Measurements from ENCODE around the gene CORO2A. TPM values are rescaled to one million over a fixed set of nuclear protein-coding genes. Genes with fewer than 3 reads are reported as not detected.

The CORO2A gene
- total RNA-seq, 1 experiment from 2014 or later, result 15.8 TPM

DNA sequence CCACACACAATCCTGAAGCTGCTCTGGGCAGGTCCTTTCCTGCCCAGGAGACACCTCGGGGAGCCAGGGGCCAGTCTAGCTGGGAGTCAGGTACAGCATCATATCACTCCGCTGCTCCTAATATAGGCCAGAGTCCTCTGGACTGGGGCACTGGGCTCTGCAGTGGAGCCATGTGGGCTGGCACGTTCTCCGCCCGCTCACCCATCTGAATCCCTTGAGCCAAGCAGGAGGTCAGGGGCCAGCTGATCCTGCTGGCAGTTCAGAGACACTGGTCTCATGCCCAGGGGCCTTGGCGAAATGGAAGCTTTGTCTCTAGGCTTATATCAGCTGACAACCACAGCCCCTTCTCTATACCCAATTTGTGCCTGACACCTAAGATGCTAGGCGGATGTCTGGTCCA is 9.3 kb upstream of the CORO2A start:
- Histone ChIP-seq H4K20me1 (ENCODE audit: control insufficient read depth, insufficient read depth, insufficient read length) (no peaks in the 10 kb centered on the region), H3K9me3 (ENCODE audit: control insufficient read depth, low read depth, low read length) (no peaks in the 10 kb centered on the region), H3K27ac (ENCODE audit: insufficient read length, low read depth, low read length) (no peak overlapping the region), H3K4ac (ENCODE audit: low read depth, low read length) (no peak overlapping the region), H3K56ac (ENCODE audit: insufficient read length, low read depth, low read length) (no peak overlapping the region), H3K18ac (ENCODE audit: insufficient read length, low read depth, low read length) (no peak overlapping the region), H2AK5ac (ENCODE audit: insufficient read length, low read length) (no peak overlapping the region), H2BK5ac (ENCODE audit: insufficient read length, low read length) (no peak overlapping the region), H2AFZ (ENCODE audit: low read length) (no peak overlapping the region), H4K5ac (ENCODE audit: insufficient read length, low read depth, low read length) (no peak overlapping the region), H3K27me3 (ENCODE audit: insufficient read depth, low read length) (no peaks in the 10 kb centered on the region), H3K23ac (ENCODE audit: insufficient read length, low read depth, low read length) (no peak overlapping the region), H3K79me1 (ENCODE audit: insufficient read depth, low read depth, low read length, poor library complexity, severe bottlenecking) (no peaks in the 10 kb centered on the region), H3K23me2 (ENCODE audit: insufficient read length, low read depth, low read length, poor library complexity, severe bottlenecking) (no peaks in the 10 kb centered on the region), H3K9ac (ENCODE audit: extremely low read depth, insufficient read length, low read length) (no peak overlapping the region), H4K8ac (replicated peaks; ENCODE audit: insufficient read length, low read depth, low read length) (no peak overlapping the region), H2BK15ac (ENCODE audit: low read depth, low read length) (no peak overlapping the region), H2BK20ac (ENCODE audit: low read depth, low read length, poor library complexity, severe bottlenecking) (no peak overlapping the region), H3K4me1 (ENCODE audit: insufficient read depth, low read length) (peaks cover 8% of the 10 kb centered on the region; the same call in 1 of the 2 replicates), H3K14ac (ENCODE audit: insufficient read depth, low read length) (no peak overlapping the region), H3K4me2 (ENCODE audit: insufficient read depth, insufficient read length, low read length) (no peak overlapping the region), H3T11ph (ENCODE audit: low read length) (no peak overlapping the region), H2BK12ac (ENCODE audit: insufficient read length, low read depth, low read length) (no peak overlapping the region), H4K91ac (ENCODE audit: insufficient read length, low read depth, low read length) (no peak overlapping the region), H2BK120ac (ENCODE audit: low read depth, low read length, poor library complexity, severe bottlenecking) (no peak overlapping the region), H3K79me2 (ENCODE audit: insufficient read depth, low read length) (no peaks in the 10 kb centered on the region)
- Mint-ChIP-seq H3K9me3 (no peaks in the 10 kb centered on the region), H3K4me3 (no peak overlapping the region), H3K27me3 (ENCODE audit: low read depth) (no peaks in the 10 kb centered on the region), H3K4me1 (peaks cover 25 to 29% of the 10 kb centered on the region in 2 experiments), H3K27ac (no peak overlapping the region), H3K36me3 (ENCODE audit: insufficient read depth in 1 of 3, low read depth in 3 of 3) (peaks cover 0 to 3% (median 0%) of the 10 kb centered on the region in 3 experiments; a peak in 2 of 7 replicates)
- TF ChIP-seq, protein P1, sequence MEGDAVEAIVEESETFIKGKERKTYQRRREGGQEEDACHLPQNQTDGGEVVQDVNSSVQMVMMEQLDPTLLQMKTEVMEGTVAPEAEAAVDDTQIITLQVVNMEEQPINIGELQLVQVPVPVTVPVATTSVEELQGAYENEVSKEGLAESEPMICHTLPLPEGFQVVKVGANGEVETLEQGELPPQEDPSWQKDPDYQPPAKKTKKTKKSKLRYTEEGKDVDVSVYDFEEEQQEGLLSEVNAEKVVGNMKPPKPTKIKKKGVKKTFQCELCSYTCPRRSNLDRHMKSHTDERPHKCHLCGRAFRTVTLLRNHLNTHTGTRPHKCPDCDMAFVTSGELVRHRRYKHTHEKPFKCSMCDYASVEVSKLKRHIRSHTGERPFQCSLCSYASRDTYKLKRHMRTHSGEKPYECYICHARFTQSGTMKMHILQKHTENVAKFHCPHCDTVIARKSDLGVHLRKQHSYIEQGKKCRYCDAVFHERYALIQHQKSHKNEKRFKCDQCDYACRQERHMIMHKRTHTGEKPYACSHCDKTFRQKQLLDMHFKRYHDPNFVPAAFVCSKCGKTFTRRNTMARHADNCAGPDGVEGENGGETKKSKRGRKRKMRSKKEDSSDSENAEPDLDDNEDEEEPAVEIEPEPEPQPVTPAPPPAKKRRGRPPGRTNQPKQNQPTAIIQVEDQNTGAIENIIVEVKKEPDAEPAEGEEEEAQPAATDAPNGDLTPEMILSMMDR (conservative IDR thresholded peaks at IDR 0.05), result no peak
- WGBS (ENCODE audit: extremely low coverage, insufficient read length, low lambda C conversion rate), result no CpG with 5 or more reads among the region's 7 CpGs
- DNase-seq, result no peak
